Dermis blood vessel endothelial cell (primary cell): ENCODE data around the gene SHLD1. TPM values are rescaled to one million over a fixed set of nuclear protein-coding genes. Genes with fewer than 3 reads are reported as not detected.
"Not testable (repeated sequence)": the region's sequence is repeated elsewhere in the genome, so short reads cannot be mapped to it uniquely, and the experiment has no call there.

ENCODE experiments used
- DNase-seq: peaks from one replicate; pipeline ENCODE4 v3.0.0; 2010
- total RNA-seq: library from RNA; depleted of rRNA; stranded (reverse); fragments of >200 nt; gene quantifications from 2 replicates; pipeline ENCODE4 v1.2.3, GENCODE V29; 2014

Gene SHLD1, protein sequence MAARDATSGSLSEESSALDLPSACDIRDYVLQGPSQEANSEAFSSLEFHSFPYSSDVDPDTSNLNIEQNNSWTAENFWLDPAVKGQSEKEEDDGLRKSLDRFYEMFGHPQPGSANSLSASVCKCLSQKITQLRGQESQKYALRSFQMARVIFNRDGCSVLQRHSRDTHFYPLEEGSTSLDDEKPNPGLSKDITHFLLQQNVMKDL
- 2.6 and 3.4 TPM in 2 replicates for total RNA-seq

DNA sequence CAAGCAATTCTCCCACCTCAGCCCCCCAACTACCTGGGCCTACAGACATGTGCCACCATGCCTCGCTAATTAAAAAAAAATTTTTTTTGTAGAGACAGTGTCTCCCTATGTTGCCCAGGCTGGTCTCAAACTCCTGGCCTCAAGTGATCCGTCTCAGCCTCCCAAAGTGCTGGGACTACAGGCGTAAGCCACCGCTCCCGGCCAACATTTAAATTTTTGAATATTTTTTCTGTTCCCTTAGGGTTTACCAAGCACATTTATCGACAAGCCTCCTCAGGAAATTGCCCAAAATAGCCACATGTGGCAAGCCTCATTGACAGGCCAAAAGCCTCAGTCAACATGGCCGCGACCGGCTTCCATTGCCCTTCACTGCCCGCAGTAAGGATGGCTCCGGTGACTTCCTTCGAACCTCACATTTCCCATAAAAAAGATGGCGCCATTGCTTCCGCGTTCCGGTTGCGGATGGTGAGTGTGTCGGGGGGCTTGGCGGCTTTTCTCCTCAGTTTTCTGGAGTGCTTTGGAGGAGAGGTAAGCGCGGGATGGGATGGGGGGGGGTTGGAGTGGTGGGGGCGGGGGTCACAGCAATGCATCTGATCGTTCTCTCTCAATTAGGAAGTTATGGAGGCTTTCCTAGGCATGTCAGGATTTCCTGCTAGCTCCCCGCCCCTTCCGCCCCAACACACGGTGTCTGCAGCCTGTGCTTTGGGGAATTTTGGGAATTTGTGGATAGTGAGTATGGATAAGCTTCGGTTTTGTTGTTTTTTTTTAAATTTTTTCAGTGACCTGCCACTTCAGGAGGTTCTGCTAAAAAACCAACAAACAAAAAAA, at the start of gene SHLD1:
Gene SHLD1 (plus strand): TSS at position 450 of the 828 bp plus-strand sequence. CDS start 22,465 bp downstream, outside the sequence.
- DNase-seq, result peak; percentile 90

DNA sequence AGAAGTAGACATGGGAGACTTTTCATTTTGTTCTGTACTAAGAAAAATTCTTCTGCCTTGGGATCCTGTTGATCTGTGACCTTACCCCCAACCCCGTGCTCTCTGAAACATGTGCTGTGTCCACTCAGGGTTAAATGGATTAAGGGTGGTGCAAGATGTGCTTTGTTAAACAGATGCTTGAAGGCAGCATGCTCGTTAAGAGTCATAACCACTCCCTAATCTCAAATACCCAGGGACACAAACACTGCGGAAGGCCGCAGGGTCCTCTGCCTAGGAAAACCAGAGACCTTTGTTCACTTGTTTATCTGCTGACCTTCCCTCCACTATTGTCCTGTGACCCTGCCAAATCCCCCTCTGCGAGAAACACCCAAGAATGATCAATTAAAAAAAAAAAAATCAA, 47.9 kb upstream of the SHLD1 start:
- not testable (repeated sequence) for DNase-seq

DNA sequence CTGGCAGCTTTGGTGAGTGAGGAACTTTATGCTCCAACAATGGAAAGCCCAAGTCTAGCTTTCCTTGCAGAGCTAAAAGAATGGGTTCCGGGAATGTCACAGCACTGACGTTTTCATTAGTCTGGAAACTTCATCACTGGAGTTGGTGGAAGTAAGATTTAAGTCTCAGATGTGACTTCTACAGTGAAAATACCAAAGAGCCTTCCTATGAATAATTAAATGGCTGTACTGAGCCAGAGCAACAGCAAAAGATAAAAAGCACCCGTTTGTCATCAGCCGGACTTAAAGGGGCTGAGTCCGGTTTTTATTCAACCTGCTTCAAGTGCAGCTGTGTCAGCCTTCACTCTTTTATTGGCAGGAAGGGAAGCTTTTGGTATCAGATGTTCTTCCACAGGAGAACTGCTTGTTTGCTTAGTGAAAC, 46.5 kb upstream of the SHLD1 start:
- peak; percentile 26 for DNase-seq

DNA sequence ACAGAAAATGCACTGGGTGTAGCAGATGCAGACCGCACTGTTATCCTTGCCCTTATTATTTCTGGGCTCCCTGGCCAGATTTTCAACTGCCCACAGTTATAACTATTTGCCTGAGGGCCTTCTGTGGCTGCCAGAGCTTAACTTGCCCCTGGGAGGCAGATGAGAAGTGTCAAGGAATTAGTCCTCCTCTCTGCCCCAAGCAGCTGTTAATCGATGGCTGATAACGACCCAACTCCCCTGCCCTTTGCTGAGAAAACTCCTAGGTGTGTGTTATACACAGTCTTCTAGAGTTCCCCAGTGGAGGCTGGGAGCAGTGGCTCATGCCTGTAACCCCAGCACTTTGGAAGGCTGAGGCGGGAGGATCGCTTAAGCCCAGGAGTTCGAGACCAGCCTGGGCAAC, 44.4 kb upstream of the SHLD1 start:
- DNase-seq, result no peak

DNA sequence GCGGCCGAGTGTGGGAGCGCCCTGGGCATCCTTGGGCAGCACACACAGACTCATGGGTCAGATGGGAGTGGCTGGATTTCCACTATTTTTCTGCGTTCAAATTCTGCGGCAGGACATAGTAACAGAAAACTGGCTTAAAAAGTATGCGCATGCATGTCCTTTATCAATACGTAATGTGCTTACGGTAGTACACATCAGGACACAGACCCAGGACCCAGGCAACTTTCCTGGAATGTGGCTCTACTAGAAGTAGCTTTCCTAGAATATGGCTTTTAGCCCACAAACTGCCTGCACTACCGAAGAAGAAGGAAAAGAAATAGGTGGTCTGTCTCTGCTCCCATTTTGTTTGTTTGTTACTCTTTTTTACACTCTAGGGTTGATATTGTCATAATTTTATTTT, 43.4 kb upstream of the SHLD1 start:
- no peak for DNase-seq

DNA sequence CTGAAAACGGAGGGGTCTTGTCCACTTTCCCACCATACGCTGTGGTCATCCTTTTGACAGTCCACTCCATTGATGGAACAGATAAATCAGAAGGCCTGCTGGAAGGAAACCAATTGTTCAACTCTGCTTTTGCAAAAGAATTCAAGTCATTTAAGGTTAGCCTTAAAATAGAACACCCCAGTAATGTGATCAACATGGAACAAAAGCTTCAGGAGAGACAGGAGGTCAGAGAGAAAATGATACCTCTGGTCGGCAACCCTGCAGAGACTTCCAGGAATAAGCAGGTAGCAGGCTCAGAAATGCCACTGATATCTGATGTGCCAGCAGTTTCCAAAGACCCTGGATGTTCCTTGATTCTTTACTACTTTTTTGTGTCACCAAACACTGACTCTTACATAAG, 39.6 kb upstream of the SHLD1 start:
- no peak for DNase-seq

DNA sequence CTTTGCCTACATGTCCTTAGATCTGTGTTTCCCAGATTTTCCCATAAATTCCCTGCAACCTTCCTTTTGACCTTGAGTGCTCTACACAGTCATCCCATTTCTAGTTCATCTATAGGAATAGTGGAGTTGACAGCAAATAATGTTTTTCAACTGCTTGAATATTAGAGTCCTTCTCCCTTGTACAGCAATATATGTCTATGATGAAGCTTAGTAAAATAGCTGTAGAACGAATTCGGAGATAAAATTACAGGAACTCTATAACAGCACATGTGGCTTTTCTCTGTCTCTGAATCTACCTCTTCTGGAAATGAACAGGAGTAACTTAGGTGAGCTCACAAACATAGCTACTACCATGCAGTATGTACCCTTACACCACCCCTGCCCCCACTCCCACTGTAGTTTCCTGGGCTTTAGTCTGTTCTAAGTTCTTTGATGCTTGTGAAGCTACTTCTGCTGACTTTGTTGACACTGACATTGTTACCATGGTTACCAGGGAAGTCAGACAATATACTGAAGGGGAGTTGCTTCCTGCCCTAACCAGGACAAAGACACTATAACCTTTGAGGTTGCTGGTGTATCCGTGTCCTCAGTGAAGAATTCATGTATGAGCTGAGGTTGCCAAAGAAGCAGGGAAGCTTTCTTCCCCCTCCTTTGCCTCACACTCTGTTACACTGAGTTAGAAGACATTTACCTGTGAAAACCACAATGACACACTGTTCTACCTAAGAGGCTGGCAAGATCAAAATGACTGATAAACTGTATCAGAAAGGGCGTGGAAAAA, 35.8 kb upstream of the SHLD1 start:
- peak; percentile 96 for DNase-seq

DNA sequence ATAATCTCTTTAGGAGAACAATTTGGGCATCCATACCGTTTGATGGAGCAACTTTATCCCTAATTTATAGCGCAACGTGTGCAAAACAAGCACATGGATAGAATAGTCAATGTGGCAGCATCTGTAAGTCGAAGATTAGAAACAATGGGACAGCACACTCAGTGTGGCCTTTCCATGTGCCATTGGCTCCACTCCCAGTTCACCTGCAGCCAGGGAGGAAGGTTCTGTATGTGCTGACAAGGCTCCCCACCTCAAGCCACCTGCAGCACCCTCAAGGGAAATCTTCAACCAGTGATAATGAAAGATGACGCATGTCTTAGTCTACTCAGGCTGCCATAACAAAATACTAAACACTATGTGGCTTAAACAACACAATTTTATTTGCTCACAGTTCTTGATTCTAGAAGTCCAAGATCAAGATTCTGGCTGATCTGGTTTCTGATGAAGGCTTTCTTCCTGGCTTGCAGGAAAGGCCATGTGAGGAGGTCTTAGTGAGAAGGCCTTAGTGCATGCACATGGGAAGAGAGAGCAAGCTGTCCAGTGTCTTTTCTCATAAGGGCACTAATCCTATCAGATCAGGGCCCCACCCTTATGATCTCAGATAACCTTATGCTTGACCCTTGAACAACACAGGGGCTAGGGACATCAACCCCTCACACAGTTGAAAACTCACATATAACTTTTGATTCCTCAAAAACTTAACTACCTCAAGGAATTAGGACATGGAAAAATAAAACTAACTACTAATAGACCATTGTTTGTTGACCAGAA, 34.9 kb upstream of the SHLD1 start:
- DNase-seq, result no peak

DNA sequence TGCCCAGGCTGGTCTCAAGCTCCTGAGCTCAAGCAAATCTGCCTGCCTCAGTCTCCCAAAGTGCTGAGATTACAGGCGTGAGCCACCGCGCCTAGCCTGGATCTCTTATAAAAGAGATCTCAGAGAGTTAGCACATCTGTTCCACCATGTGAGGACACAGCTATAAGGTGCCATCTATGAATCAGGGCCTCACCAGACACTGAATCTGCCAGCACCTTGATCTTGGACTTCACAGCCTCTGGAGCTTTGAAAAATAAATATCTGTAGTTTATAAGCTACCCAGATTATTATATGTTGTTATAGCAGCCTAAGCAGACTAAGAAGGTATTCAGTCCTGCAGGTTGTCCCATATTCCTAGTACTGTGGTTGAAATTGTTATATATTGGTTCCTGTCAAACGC, 33.2 kb upstream of the SHLD1 start:
- no peak for DNase-seq

DNA sequence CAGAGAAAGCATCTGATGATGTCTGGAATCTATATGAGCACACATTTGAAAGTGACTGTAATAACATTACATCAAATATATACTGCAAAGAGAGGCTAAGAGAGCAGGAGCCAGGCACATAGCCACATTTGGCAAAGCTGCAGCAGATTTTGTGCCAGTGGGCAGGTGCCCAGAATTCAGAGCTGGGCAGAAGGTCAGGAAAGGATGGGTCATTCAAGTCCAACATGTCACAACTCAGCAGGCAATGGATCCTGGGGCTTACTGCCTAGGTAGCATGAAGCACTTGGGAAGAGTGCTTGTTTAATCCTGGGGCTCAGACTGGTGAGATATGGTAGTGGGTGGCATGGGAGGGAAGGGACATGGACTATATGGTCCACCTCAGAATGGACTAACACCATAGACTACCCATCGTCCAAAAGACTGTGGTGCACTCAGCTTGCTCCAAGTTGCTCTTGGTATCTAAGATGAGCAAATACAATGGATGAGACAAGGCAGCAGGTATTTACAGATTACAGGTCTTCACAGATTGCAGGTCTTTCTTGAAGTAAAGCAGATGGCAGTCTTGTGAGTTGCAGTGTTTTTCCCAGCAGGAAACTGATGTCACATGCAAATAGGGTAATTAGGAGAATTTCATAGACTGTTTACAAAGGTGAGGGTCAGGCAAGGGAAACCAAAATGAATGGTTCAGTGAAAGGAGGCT, 31.2 kb upstream of the SHLD1 start:
- no peak for DNase-seq

DNA sequence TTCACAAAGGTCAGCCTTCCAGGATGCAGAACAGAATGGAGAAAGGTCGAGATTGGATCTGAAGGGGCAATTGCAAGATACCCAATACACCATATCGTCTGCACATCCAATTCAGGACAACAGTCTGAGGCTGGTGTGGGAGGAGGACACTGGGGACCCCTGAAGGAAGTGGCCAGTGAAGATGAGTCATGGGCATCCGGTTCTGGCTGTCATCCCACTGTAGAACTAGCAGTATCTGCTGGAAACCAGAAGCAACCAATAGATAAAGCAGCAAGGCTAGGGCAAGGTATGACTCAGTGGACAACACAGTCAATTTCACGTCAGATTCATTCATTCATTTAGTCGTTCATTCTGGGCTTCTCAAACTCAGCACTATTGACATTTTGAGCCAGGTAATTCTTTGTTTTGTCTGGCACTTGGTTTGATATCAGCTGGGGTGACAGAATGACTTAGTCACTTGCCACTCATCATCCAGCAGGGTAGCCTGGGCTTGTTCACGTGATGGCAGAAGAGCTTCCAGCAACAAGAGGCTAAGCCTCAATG, 30.3 kb upstream of the SHLD1 start:
- peak; percentile 41 for DNase-seq

DNA sequence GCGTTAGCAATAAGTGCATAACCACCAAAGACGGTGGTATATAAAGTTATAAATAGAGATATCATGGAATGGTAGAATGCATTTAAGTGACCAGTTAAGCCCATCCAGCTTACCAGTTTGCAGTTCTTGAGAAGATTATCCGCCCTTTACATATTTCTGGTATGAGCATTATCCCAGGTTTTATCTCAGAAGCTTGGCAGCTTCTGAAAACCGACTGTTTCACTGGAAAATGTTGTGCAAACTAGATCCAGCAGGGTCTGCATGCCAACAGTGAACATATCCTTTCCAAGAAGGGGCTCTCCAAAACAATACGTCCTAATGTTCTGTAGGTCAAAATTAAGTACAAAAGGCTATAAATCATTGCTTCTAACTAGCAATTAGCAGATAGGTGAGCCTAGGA, 29.5 kb upstream of the SHLD1 start:
- DNase-seq, result no peak

DNA sequence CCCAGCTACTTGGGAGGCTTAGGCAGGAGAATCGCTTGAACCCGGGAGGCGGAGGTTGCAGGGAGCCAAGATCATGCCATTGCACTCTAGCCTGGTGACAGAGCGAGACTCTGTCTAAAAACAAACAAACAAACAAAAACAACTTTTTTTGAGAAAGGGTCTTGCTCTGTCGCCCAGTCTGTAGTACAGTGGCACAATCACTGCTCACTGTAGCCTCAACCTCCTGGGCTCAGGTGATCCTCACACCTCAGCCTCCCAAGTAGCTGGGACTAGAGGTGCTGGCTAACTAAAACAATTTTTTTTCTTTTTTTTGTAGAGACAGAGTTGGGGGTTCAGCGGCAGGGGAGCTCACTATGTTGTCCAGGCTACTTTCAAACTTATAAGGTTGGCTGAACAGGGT, 28.8 kb upstream of the SHLD1 start:
- DNase-seq, result not testable (repeated sequence)

DNA sequence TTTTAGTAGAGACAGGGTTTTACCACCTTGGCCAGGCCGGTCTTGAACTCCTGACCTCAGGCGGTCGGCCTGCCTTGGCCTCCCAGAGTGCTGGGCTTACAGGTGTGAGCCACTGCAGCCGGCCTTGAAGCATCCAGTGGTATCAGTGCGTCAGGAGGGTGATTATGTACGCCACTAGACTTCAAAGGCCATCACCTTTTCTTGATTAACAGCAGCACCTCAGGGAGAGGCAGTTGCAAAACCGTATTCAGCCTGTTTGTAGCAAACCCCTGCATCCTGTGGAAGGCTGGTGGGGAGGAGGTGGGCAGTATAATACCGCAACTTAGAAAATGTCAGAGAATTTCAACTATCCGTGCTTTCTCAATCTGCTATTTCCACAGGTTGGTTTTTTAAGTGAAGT, 27.3 kb upstream of the SHLD1 start:
- no peak for DNase-seq

DNA sequence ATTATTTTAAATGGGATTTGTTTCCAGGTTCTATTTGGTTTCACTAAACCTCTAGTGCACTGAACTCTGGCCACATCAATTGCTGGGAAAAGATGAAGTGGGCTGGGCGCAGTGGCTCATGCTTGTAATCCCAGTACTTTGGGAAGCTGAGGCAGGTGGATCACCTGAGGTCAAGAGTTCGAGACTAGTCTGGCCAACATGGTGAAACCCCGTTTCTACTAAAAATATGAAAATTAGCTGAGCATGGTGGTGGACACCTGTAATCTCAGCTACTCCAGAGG, 25.1 kb upstream of the SHLD1 start:
- not testable (repeated sequence) for DNase-seq

DNA sequence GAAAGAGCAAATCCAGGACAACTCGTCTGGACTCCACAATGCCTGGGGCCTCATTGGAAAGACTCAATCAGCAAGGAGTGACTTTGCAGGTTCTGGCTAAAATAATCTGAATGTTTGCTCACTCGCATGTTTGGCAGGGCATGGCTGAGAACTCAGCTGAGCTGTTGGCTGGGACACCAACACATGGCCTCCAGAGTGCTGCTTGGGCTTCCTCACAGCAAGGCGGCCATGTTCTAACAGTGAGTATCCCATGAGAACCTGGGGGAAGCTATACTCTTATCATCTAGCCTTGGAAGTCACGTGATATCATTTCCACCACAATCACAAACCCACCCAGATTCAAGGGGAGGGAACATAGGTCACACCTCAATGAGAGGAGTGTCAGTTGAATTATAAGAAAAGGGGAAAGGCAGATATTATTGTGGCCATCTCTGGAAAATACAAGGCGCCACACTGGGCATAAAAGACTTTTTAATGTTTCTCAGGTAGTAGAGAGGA, 23.1 kb upstream of the SHLD1 start:
- DNase-seq, result no peak

DNA sequence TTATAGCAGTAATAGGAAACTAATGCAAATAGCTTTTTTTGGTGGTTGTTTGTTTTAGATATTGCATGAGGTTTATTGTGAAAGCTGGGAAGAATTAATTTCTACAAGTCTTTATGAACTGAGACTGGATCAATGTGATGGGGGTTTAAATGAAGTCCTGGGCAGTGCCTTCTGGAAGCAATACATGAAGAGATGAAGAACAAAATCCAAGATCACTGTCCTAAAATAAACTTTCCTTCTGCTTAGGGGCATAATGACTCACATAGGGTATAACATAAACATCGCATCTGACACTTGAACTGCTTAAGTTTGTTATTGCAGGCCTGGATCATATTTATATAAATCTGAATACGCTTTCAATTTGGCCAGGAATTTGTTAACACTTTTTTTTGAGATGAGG, 20.9 kb upstream of the SHLD1 start:
- DNase-seq, result no peak

DNA sequence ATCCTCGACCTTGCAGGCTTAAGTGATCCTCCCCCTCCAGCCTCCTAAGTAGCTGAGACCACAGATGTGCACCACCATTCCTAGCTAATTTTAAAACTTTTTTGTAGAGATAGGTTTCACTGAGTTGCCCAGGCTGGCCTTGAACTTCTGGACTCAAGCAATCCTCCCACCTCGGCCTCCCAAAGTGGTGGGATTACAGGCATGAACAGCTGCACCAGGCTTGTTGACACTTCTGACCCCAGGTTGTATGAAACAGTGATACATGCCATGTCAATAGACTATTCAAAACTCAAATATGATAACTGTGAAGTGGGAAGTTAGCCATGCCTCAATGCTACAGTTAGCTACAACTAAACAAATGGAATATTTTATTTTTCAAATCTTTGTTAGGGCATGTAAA, 20.1 kb upstream of the SHLD1 start:
- DNase-seq, result no peak

DNA sequence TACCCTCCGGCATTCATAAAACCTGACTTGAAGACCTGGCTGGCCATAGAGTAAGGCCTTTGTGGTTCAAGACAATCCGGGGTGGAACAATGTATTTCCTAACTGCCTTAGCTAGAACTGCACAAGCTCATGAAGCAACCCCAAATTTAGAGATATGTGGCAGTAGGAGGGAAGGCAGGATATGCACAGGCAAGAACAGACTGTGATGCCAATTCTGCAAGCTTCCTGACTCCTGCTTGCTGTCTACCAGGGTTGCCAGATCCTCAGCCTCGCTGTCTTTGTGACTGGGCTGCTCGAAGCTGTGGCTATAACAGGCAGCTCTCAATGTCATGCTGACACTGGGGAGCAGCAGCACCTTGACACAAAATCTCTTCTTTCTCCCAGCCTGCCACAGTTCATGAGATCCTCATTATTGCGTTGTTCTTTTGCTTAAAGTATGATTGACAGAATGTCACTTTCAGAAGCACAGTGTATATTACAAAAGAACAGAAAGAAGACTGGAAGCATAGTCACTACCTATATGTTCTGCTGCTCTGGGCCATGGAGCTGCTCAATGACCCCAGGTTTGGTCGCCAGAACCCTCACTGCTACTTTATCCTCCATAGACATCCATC, 18.3 kb upstream of the SHLD1 start:
- no peak for DNase-seq

DNA sequence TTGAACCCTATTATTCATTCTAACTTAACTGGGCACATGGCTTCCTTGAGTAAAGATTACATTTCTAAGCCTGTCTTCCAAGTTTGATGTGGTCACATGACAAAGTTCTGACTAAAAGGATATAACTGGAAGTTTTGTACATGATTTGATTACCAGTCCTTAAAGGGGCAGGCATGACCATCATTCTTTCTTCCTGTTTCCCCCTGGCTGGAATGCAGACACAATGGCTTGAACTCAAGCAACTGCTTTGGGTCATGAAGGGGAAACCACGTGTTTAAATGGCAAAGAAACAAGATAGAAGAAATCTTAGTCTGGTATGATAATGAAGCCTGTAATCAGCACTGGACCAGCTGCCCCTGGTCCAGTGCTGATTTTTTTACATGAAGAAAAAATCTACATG, 15.6 kb upstream of the SHLD1 start:
- peak; percentile 31 for DNase-seq

DNA sequence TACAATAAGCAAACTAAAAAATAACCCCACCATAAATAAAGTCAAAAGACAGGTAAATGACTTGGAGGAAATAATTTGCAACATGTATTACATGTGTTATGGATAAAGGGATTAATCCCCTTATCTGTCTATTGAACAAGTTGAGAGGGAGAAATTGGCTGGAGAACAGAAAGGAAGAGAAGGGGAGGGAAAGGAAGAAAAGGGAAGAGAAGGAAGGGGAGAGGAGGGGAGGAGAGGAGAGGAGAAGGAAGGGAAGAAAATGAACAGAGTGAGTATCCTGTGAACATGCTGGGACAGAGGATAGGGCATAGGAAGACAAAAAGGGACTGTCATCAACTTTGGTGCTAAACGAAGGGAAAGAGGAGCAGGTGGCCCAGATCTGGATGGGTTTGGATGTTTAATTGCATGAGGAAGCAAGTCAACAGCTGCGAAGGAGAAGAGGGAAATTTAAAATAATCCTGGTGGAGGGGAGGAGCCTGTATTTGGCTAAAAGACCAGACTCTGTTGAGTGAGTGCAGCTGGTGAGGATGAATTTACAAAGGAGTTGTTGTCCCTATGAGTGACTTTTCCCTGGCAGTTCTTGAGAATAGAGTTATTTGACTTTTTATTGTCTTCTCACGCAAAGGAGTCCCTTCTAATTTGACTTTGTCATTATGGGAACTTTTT, 14.2 kb upstream of the SHLD1 start:
- no peak for DNase-seq
